ENCODE data around the gene EFL1. TPM values are rescaled to one million over a fixed set of nuclear protein-coding genes. Genes with fewer than 3 reads are reported as not detected.

Gene EFL1
- total RNA-seq, 1 experiment from 2014 or later: 44.7 TPM

- H3K27ac Mint-ChIP-seq (ENCODE audit: low read depth, unreplicated experiment): peak overlapping the region; percentile 82
- intact Hi-C loops (cut with micrococcal nuclease): loop anchor here (1.0 kb wide), 1 partner anchor 13 kb away; no protein-coding TSS in a partner anchor
- CTCF ChIA-PET: no interaction called here
- no peaks in the 10 kb centered on the region for H3K27me3 Mint-ChIP-seq (ENCODE audit: insufficient read depth, unreplicated experiment)
- no peak overlapping the region for H3K4me3 Mint-ChIP-seq (ENCODE audit: unreplicated experiment)
- H3K36me3 Mint-ChIP-seq (ENCODE audit: insufficient read depth, unreplicated experiment): peaks cover 26% of the 10 kb centered on the region
- H3K9me3 Mint-ChIP-seq (ENCODE audit: unreplicated experiment): no peaks in the 10 kb centered on the region
- peak; percentile 94 for DNase-seq (ENCODE audit: unreplicated experiment)
- POLR2A ChIA-PET: interaction anchor here (0.5 to 4.1 kb wide), 6 partner anchors 10 to 220 kb away, joined by 3 to 27 read pairs (median 4); partner anchors contain the start of genes EFL1 and SAXO2
- H3K4me1 Mint-ChIP-seq (ENCODE audit: insufficient read depth, unreplicated experiment): no peaks in the 10 kb centered on the region
- no peak for TF ChIP-seq CTCF (IDR thresholded peaks at IDR 0.05; ENCODE audit: unreplicated experiment)
- BruUV-seq (replicated peaks): no TSS peak
These were observed 102.6 kb downstream of the EFL1 start for GRCh38 chr15:82159922-82160321.

- TF ChIP-seq CTCF (IDR thresholded peaks at IDR 0.05; ENCODE audit: unreplicated experiment): no peak
- no peaks in the 10 kb centered on the region for H3K27me3 Mint-ChIP-seq (ENCODE audit: insufficient read depth, unreplicated experiment)
- H3K27ac Mint-ChIP-seq (ENCODE audit: low read depth, unreplicated experiment): no peak overlapping the region
- no peak for DNase-seq (ENCODE audit: unreplicated experiment)
- ChIA-PET CTCF (interaction anchor here (0.6 to 0.7 kb wide), 2 partner anchors 16 to 1160 kb away, joined by 3 to 4 read pairs; no protein-coding TSS in a partner anchor), POLR2A (interaction anchor here (0.6 to 4.1 kb wide), 4 partner anchors 9 to 219 kb away, joined by 3 to 27 read pairs (median 4); no protein-coding TSS in a partner anchor)
- no peaks in the 10 kb centered on the region for H3K9me3 Mint-ChIP-seq (ENCODE audit: unreplicated experiment)
- H3K4me3 Mint-ChIP-seq (ENCODE audit: unreplicated experiment): no peak overlapping the region
- intact Hi-C loops (cut with micrococcal nuclease): no loop called here
- H3K36me3 Mint-ChIP-seq (ENCODE audit: insufficient read depth, unreplicated experiment): peaks cover 26% of the 10 kb centered on the region
- no peaks in the 10 kb centered on the region for H3K4me1 Mint-ChIP-seq (ENCODE audit: insufficient read depth, unreplicated experiment)
- BruUV-seq (replicated peaks): no TSS peak
These were observed 103.7 kb downstream of the EFL1 start for GRCh38 chr15:82158811-82159210.

GRCh38 chr15:82150645-82151044 lies 111.9 kb downstream of the EFL1 start:
- Mint-ChIP-seq H3K27ac (ENCODE audit: low read depth, unreplicated experiment) (no peak overlapping the region), H3K9me3 (ENCODE audit: unreplicated experiment) (peaks cover 7% of the 10 kb centered on the region), H3K27me3 (ENCODE audit: insufficient read depth, unreplicated experiment) (no peaks in the 10 kb centered on the region), H3K36me3 (ENCODE audit: insufficient read depth, unreplicated experiment) (peaks cover 46% of the 10 kb centered on the region), H3K4me1 (ENCODE audit: insufficient read depth, unreplicated experiment) (peaks cover 16% of the 10 kb centered on the region), H3K4me3 (ENCODE audit: unreplicated experiment) (no peak overlapping the region)
- TF ChIP-seq CTCF (IDR thresholded peaks at IDR 0.05; ENCODE audit: unreplicated experiment): no peak
- no peak for DNase-seq (ENCODE audit: unreplicated experiment)
- no TSS peak for BruUV-seq (replicated peaks)
- intact Hi-C loops (cut with micrococcal nuclease): no loop called here
- CTCF ChIA-PET: interaction anchor here (0.6 kb wide), 2 partner anchors 733 to 1115 kb away, joined by 3 read pairs; no protein-coding TSS in a partner anchor
- POLR2A ChIA-PET: interaction anchor here (1.2 to 1.4 kb wide), 2 partner anchors 9 to 44 kb away, joined by 4 read pairs; no protein-coding TSS in a partner anchor

- no TSS peak for BruUV-seq (replicated peaks)
- peaks cover 7% of the 10 kb centered on the region for H3K9me3 Mint-ChIP-seq (ENCODE audit: unreplicated experiment)
- peak overlapping the region; percentile 89 for H3K27ac Mint-ChIP-seq (ENCODE audit: low read depth, unreplicated experiment)
- peak; percentile 73 for DNase-seq (ENCODE audit: unreplicated experiment)
- H3K36me3 Mint-ChIP-seq (ENCODE audit: insufficient read depth, unreplicated experiment): peaks cover 39% of the 10 kb centered on the region
- intact Hi-C loops (cut with micrococcal nuclease): loop anchor here (1.0 kb wide), 1 partner anchor 13 kb away; no protein-coding TSS in a partner anchor
- H3K4me1 Mint-ChIP-seq (ENCODE audit: insufficient read depth, unreplicated experiment): peaks cover 16% of the 10 kb centered on the region
- H3K4me3 Mint-ChIP-seq (ENCODE audit: unreplicated experiment): no peak overlapping the region
- H3K27me3 Mint-ChIP-seq (ENCODE audit: insufficient read depth, unreplicated experiment): no peaks in the 10 kb centered on the region
- ChIA-PET CTCF (interaction anchor here (0.7 to 1.0 kb wide), 2 partner anchors 24 to 715 kb away, joined by 5 to 7 read pairs; no protein-coding TSS in a partner anchor), POLR2A (interaction anchor here (1.2 to 2.8 kb wide), 3 partner anchors 11 to 737 kb away, joined by 3 to 27 read pairs (median 4); no protein-coding TSS in a partner anchor)
- no peak for TF ChIP-seq CTCF (IDR thresholded peaks at IDR 0.05; ENCODE audit: unreplicated experiment)
These were observed 115.5 kb downstream of the EFL1 start for GRCh38 chr15:82146990-82147461.
